HG03025 (cell line): ENCODE data around the gene RAB11A.

Experiments used
- ATAC-seq: cut with Tn5 transposase; IDR thresholded peaks from one replicate; pipeline ENCODE4 v1.9.1; 2021; ENCODE audit warnings: mild to moderate bottlenecking, moderate library complexity; ENCODE audit not compliant: unreplicated experiment, low FRiP score

The RAB11A gene

DNA sequence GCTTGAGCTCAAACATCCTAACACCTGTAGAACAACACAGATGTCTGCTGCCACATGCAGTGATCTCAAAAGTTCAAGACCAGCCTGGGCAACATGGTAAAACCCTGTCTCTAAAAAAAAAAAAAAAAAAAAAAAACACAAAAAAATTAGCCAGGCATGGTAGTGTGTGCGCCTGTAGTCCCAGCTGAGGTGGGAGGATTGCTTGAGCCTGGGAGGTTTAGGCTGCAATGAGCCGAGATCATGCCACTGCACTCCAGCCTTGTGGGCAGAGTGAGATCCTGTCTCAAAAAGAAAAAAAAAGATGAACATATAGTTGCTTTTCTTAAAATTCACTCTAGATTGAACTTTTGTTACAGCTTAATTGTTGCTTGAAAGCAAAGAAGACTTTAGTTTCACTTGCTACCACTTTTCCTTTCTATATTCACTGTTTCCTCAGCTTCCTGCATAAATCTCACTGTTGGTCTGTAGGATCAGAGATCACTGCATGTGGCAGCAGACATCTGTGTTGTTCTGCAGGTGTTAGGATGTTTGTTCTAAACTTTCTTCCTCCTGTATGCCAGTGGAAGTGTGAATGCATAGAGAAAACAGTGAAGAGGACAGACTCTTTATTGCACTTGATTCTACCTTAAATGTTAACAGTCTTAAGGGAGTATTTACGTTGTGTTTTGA, 12.6 kb downstream of the RAB11A start:
- ATAC-seq, result no peak

DNA sequence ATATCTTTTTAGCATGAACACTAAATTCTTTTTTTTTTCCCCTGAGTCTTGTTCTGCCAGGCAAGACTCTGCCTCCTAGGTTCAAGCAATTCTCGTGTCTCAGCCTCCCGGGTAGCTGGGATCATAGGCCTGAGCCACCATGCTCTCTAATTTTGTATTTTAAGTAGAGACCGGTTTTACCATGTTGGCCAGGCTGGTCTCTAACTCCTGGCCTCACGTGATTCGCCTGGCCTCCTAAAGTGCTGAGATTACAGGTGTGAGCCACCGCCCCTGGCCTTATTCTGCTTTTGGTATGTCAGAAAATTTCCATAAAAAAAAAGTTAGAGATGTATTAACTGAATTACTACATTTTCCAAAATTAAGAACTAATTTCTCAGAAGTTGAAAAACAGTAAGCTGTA, 14.3 kb downstream of the RAB11A start:
- no peak for ATAC-seq

DNA sequence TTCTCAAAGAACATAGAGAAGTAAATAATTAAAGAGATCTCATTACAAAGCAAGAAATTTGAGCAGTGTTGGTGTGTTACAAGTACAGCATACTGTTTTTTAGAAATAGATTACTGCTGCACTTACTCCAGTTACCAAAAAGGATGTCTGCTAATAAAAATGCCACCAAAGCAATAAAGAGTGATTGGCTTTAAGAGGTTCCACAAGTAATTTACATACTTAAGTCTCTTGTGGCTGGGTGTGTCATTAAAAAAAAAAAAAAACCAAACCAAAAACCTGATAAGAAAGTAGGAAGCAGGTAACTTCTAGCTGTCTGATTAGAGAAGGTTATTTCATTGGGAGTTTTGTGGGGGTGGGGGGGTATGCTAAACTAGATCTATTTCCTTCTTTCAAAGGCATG, 15.2 kb downstream of the RAB11A start:
- no peak for ATAC-seq

DNA sequence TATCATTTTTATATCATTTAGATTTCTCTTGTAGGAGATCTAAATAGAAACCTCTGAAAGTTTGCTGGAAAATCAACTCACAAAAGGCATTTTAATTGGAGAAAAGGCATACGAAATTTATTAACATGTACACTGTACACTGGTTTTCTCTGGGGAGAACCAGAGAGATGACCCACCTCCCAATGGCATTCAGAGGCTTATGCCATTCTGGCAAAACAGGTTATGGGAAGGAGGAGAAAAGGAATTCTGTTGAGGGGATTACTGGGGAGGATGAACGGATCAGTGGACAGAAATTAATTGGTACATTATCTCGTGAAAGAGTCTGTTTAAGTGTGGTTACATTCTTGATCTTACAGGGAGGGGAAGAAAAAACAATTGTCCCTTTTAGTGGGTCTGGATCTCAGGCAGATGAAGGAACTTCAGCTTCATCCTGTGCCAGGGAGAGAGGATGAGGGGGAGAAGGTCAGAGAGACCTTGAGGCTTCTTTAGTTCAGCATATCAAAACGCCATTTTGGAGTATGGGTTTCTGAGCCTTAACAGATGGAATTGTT, 16.5 kb downstream of the RAB11A start:
- ATAC-seq, result no peak

DNA sequence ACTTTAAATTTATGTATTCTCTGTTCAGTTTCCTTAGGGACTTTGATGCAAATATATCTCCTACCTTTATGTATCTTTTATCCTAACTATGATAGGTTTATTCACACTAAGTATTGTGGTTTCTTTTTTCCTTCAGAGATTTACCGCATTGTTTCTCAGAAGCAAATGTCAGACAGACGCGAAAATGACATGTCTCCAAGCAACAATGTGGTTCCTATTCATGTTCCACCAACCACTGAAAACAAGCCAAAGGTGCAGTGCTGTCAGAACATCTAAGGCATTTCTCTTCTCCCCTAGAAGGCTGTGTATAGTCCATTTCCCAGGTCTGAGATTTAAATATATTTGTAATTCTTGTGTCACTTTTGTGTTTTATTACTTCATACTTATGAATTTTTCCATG, 18.3 kb downstream of the RAB11A start:
- no peak for ATAC-seq

DNA sequence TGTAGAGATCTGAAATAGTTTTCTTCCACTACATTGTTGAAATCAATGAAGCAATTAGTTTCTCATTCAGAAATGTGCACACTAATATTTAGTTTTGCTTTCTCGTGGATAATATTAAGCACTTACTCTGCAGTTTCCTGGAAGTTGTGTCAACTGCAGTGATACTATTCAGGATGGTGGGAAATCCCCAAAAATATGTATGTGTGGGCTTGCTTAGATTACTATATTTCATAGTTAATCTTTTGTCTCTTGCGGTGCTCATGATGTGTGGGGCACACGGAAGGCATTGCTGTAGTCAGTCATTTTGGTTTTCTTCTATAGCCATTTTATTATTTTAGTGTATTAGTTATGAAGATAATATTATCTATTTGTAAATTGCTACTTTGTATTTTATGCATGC, 19.7 kb downstream of the RAB11A start:
- ATAC-seq, result no peak

DNA sequence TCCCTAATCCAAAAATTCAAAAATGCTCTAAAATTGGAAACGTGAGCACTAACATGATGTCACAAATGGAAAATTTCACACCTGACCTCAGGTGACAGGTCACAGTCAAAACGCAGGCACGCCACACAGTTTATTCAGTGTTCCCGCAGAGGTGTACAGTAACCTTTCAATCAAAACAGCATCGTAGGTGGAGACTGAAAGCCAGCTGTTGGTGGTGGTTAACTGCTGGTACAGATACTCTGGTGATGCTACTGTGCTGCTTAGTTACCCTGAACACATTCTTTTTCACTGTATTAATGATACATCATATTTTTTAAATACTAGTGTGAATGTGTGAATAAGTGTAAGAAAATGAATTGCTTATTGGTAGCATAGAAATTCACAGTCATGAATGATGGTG, 23.8 kb downstream of the RAB11A start:
- no peak for ATAC-seq

DNA sequence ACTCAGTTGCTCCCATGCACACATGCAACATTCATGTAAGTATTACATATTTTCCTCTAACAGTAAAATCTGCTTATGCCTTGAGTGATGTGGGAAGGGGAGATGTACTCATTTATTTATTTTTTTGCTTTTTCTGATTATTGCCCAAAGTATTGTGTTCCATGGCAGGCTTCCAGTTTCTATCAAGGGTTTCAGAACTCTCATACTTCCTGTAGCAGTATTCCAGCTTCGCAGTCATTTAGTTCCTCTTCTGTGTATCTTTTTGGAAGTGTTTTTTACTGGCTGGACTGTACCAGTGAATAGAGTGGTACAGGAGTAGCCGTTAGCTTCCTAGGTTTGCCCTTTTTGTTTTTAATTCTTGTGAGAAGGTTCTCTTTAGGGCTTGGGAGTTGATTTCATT, 26.9 kb downstream of the RAB11A start:
- no peak for ATAC-seq

DNA sequence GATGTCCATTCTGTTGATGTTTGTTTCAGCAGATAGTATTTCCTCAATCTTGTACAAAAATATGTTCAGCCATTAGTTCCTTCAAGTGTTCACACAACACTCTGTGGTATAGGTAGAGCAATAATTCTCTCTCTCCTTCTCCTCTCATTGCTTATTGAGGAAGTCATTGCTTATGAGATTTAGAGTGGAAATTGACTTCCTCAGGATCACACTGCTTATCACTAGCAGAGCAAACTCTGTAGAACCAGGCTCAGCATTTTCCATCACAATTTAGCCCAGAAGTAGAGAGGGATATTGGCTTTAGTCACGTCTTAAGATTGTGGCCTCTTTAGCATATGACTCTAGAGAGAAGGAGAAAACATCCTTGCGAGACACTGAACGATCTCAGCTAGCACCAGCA, 31.2 kb downstream of the RAB11A start:
- no peak for ATAC-seq

DNA sequence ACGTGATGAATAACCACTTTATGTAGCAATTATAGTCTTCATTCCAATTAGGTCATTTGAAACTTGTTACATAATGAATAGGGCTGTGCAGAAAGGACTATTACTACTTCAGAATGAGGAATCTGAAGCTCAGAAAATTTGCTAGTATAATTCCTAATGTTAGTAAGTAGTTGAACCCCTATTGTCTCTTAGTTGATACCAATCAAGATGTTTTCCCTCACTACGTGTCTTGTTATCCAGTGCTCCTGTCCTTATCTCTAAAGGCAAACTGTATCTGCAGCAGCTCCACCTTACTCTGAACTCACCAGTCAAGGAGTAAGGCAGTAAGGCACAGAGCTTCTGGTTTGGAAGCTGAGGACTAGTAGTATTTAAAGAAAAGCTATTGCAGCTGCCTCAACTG, 32.0 kb downstream of the RAB11A start:
- ATAC-seq, result no peak

DNA sequence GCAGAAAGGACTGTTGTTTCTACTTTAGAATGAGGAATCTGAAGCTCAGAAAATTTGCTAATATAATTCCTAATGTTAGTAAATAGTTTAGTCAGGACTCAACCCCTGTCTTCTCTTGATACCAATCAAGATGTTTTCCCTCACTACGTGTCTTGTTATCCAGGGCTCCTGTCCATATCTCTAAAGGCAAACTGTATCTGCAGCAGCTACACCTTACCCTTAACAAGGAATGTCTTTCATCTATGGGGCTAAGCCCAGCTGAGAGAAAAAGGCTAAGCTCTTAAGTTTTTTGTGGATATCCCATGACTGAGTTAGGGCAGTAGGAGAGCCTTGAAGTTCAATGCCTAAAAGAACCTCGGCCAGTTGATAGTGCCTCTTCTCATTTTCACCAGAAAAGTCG, 32.5 kb downstream of the RAB11A start:
- ATAC-seq, result no peak

DNA sequence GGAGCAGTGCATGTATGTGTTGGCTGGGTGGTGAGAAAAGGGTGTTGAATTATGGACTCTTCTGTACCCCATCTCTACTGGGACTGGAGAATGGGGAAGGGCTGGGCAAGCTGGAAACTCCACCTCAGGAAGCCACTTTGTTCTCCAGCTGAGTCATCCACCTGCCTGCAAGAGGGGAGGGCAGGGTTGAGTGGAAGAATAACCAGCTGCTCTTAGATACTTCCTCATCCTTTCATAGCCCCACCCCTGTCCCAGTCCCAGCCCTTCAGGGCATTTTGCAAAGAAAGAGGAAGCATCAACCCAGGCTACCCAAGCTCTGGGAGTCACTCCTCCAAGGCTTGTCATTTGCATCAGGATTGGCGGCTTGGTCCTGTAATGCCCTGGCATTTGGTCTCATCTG, 33.1 kb downstream of the RAB11A start:
- ATAC-seq, result no peak

DNA sequence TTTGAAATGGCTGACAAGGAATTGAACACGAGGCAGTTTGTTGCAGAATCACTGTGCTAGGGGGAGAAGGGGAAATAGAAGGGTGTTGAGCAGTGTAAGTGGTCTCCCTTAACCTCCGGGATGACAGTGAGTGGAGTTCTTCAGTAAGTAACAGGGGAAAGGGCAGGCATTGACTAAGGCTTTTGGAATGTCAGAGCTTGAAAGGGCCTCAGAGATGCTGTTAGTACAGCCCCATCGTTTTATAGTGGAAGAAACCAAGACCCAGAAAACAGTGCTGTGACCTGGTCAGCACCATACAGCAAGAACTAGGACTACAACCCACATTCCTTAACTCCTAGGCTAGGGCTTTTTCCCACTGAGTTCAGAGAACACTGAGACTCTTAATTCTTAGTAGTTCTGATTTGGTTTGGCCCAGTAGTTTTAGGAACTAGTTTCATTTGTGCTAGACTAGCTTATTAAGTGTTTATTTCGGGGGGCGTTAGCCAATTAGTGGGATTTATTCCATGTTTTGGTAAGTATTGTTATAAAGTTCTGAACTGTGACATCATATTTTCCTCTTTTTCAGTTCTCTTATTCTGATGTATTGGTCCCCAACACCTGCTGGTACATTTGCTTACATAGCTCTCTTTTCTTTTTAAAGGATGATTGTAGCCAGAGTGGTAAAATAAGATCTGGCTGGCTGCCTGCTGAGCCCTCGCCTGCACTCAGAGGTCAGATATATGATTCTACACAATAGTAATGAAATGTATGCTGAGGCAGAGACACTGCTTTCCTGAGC, 34.2 kb downstream of the RAB11A start:
- ATAC-seq, result no peak

DNA sequence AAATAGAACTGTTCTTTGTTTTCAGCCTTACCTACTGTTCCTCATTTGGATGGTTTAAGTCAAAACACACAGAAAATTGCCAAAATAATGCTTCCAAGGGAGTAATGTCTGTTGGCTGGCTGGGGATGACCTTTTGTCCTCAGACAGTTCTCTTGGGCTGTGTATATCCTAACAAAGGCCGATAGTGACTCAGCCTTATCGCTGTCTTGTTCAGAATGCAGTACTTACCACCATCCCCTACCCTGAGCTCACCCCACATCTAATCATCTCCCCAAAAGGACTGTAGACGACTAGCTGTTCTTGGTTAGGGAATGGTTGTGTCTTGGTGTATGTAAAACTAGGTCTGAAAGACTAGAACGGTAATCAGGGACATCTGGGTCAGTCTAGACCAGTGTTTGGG, 35.0 kb downstream of the RAB11A start:
- ATAC-seq, result no peak

DNA sequence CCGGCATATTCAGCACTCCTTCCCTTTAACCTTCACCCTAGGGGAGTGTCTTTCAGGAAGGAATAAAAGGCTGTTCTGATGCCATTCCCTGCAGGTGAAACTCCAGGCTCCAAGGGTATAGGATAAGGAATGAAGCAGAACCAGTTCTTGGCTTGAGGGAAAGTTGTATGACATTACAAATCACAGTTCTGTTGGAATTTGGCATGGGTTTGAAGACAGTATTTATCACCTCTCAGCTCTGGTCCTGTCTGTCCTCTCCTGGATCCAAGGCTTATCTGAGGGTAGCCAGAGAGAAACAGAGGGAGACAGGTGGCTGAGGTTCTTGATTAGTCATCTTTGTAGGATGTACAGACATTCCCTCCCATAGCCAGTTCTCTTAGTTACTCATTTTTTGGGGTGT, 37.1 kb downstream of the RAB11A start:
- no peak for ATAC-seq

DNA sequence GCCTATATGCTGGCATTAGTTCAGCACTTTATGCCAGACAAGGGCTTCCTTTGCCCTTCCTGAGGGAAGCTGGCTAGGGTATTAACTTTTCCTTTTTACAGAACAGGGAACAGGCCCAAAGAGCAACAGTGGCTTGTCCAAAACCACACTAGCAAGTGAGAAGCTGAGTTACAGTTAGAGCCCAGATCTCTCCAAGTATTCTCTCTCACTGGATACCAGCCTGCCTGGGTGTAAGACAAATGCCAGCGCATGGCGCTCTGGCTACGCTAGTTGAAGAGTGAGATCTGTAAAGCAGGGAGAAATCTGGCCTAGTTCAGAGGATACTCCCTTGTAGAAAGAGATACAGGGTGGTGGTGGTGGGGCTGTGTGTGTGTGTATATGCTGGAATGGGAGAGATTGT, 38.4 kb downstream of the RAB11A start:
- ATAC-seq, result no peak

DNA sequence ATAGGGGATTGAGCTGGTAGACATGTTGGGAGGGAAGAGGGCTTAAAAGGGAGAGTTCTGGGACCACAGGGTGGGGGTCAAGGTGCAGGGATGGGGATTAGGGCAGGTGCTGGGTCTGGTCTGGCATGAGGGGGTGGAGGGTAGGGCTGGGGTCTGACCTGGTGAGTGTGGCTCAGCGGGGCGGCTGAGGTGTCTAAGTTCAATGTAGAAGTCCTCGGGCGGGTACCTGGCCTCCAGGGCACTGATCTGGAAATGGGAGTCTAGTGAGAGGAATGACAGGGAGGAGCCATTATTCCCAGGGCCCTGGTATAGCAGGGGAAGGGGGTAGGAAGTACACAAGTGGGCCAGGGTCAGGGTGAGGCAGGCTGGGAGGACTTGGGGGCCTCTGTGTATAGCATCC, 39.6 kb downstream of the RAB11A start:
- no peak for ATAC-seq

DNA sequence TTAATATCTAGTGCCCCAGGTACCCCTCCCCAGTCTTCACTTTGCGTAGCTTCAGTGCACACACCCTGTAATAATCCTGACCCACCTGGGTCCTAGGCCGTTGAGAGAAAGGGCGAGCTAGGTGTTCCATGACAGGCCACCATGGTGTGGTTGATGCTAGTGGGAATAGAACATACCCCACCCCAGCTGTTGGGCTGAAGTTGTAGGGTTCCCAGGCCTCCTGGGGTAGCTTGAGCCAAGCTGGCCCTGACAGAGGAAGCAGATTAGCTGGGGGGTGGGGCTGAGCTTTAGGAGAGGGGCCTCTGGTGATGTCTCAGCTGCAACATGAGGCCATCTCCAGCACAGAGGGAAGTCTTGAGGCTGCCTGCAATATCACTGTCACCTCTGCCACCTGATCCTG, 40.5 kb downstream of the RAB11A start:
- ATAC-seq, result no peak

DNA sequence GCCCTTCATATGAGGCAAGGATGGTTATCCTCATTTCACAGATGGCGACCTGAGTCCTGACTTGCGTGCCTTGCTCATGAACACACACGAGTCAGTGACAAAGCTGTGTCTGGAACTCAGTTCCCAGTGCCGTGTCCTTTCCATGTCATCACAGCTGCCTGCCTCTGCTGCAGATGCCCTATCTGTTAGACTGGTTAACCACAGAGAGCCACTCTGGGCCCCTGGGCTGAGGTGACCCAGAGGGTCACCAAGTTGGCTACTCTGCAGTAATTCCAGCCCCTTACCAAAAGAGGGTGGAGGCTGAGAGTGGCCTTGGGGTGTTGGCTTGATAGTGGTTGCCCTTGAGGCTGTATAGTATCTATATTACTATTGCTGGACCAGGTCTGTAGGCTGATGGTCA, 41.0 kb downstream of the RAB11A start:
- no peak for ATAC-seq

DNA sequence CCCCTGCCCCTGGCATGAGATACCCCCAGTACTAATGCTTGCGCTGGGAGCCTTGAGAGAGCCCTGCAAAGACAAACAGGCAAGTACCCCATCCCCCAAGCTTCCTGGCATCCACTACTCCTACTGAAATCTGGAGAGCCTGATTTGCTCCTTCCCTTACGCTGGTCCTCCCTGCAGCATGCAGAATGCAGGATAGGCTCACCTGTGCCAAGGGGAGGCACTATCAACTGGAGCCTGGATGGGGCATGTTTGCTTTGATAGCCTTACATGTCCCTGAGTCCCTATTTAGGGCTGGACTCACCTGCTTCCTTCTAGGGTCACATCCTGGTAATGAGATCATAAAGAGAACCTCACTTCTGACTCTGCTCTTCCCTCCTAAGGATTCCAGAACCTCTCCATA, 42.9 kb downstream of the RAB11A start:
- ATAC-seq, result no peak

DNA sequence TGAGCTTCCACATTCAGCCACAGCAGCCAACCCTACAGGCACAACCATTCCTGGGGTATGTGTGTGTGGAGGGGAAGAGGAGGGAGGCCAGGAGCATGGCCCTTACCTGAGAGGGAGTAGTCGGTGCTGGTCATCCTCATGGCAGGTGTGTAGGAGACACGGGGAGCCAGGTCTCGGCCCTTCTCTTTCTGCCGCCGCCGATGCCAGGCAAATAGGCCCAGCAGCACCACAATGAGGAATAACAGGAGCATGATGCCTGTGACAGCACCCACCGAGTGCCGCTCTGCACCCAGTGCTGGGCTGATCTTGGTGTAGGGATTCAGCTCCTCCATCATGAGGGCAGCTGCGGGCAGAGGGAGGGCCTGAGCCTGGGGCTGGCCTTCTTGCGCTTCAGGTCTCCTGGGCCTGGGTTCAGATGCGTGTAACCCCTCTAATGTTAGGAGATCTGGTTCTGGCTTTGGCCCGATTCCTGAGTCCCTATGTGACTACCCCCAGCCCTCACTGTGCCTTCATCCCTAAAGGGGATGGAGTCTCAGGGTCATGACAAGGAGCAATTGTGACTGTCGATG, 44.4 kb downstream of the RAB11A start:
- no peak for ATAC-seq

DNA sequence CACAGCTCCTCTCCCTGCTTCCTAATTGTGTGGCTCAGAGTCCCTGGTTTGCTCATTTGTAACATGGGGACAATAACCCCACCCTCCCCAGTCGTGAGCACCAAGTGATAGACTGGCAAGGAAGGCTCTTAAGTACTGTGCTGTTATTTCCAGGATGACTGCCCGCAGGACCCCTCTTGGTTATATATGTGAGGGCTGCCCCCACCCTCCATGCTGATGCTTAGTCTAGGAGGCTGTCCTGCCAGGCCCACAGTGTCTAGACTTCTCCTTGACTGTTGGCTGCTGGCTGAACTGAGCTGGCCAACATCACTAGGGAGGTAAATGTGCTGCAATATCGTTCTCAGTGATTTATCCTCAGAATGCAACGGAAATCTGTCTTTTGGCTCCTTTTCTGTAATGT, 45.1 kb downstream of the RAB11A start:
- ATAC-seq, result no peak
